Measurements from ENCODE around the gene TERB1. TPM values are rescaled to one million over a fixed set of nuclear protein-coding genes. Genes with fewer than 3 reads are reported as not detected.
A peak's percentile ranks its signal among the peaks of the same experiment; 100 is the strongest.

TERB1 gene
- total RNA-seq, 5 donors from 2014 or later (not counting 1 experiment from before 2014, with no cell fraction given), result 0.10 to 0.12 TPM; not detected in 3

GRCh38 chr16:66740533-66740932, 60.9 kb downstream of the TERB1 start:
- Histone ChIP-seq H3K27me3 (replicated peaks in 1 of 2; ENCODE audit: control insufficient read depth in 2 of 2, extremely low read depth in 1 of 2, insufficient read depth in 2 of 2, low read length in 1 of 2) (no peaks in the 10 kb centered on the region), H3K27ac (ENCODE audit: low read length) (no peak overlapping the region), H3K36me3 (ENCODE audit: control insufficient read depth in 2 of 2, extremely low read depth in 1 of 2, insufficient read depth in 1 of 2, low read length in 1 of 2) (peaks cover 12 to 83% of the 10 kb centered on the region in 2 donors), H3K9me3 (no peaks in the 10 kb centered on the region), H3K4me3 (ENCODE audit: control insufficient read depth in 1 of 2, extremely low read depth in 1 of 2, low read length in 1 of 2) (no peak overlapping the region), H3K4me1 (ENCODE audit: control insufficient read depth in 1 of 2, extremely low read depth in 1 of 2, insufficient read depth in 2 of 2, low read length in 2 of 2) (peaks cover 0 to 12% of the 10 kb centered on the region in 2 experiments)
- 100% methylated on average over 2 of the region's 2 CpGs for WGBS (ENCODE audit: insufficient coverage)
- POLR2A ChIA-PET, result no interaction called here
- DNase-seq, result no peak
- Mint-ChIP-seq H3K9me3 (no peaks in the 10 kb centered on the region), H3K27ac (peak overlapping the region; percentile 45 to 51), H3K36me3 (peaks cover 22% of the 10 kb centered on the region), H3K4me1 (peaks cover 8 to 26% (median 22%) of the 10 kb centered on the region in 3 donors), H3K4me3 (no peak overlapping the region), H3K27me3 (no peaks in the 10 kb centered on the region)
- CTCF ChIA-PET, result interaction anchor here (0.6 to 0.7 kb wide), 2 partner anchors 128 to 332 kb away, joined by 3 read pairs; no protein-coding TSS in a partner anchor
- ATAC-seq (replicated peaks in 1 of 4), result no peak

GRCh38 chr16:66740010-66740409, 61.4 kb downstream of the TERB1 start:
- peak in 20 of 35 experiments; percentile 9 to 64 (median 24) for DNase-seq
- Mint-ChIP-seq H3K4me3 (no peak overlapping the region), H3K27ac (peak overlapping the region in 1 of 2 donors; percentile 51), H3K36me3 (peaks cover 26% of the 10 kb centered on the region), H3K9me3 (no peaks in the 10 kb centered on the region), H3K4me1 (peaks cover 8 to 26% (median 22%) of the 10 kb centered on the region in 3 donors), H3K27me3 (no peaks in the 10 kb centered on the region)
- ChIA-PET POLR2A (no interaction called here), CTCF (interaction anchor here (0.6 to 0.7 kb wide), 2 partner anchors 129 to 331 kb away, joined by 3 read pairs; no protein-coding TSS in a partner anchor)
- H3K36me3 ChIP-seq (ENCODE audit: control insufficient read depth in 2 of 2, extremely low read depth in 1 of 2, insufficient read depth in 1 of 2, low read length in 1 of 2), result peaks cover 12 to 84% of the 10 kb centered on the region in 2 donors
- H3K27me3 ChIP-seq (replicated peaks in 1 of 2; ENCODE audit: control insufficient read depth in 2 of 2, extremely low read depth in 1 of 2, insufficient read depth in 2 of 2, low read length in 1 of 2), result no peaks in the 10 kb centered on the region
- H3K4me3 ChIP-seq (ENCODE audit: control insufficient read depth in 1 of 2, extremely low read depth in 1 of 2, low read length in 1 of 2), result no peak overlapping the region
- ATAC-seq (replicated peaks in 1 of 4), result peak in 2 of 4 experiments; percentile 33 to 58
- no peaks in the 10 kb centered on the region for H3K9me3 ChIP-seq
- WGBS (ENCODE audit: insufficient coverage), result 100% methylated on average over 1 of the region's 2 CpGs
- H3K27ac ChIP-seq (ENCODE audit: low read length), result no peak overlapping the region
- peaks cover 0 to 12% of the 10 kb centered on the region in 2 experiments for H3K4me1 ChIP-seq (ENCODE audit: control insufficient read depth in 1 of 2, extremely low read depth in 1 of 2, insufficient read depth in 2 of 2, low read length in 2 of 2)

- Histone ChIP-seq H3K27ac (ENCODE audit: low read length) (no peak overlapping the region), H3K36me3 (ENCODE audit: control insufficient read depth in 2 of 2, extremely low read depth in 1 of 2, insufficient read depth in 1 of 2, low read length in 1 of 2) (peaks cover 11 to 86% of the 10 kb centered on the region in 2 donors), H3K27me3 (replicated peaks in 1 of 2; ENCODE audit: control insufficient read depth in 2 of 2, extremely low read depth in 1 of 2, insufficient read depth in 2 of 2, low read length in 1 of 2) (no peaks in the 10 kb centered on the region), H3K4me3 (ENCODE audit: control insufficient read depth in 1 of 2, extremely low read depth in 1 of 2, low read length in 1 of 2) (no peak overlapping the region), H3K4me1 (ENCODE audit: control insufficient read depth in 1 of 2, extremely low read depth in 1 of 2, insufficient read depth in 2 of 2, low read length in 2 of 2) (peaks cover 0 to 9% of the 10 kb centered on the region in 2 experiments), H3K9me3 (no peaks in the 10 kb centered on the region)
- H3K36me3 Mint-ChIP-seq, result peaks cover 50% of the 10 kb centered on the region
- no peak overlapping the region for H3K4me3 Mint-ChIP-seq
- no peaks in the 10 kb centered on the region for H3K9me3 Mint-ChIP-seq
- ATAC-seq (replicated peaks in 1 of 4), result no peak
- H3K27ac Mint-ChIP-seq, result no peak overlapping the region
- no peak for DNase-seq
- WGBS (ENCODE audit: insufficient coverage), result 95% methylated on average over 3 of the region's 4 CpGs
- H3K27me3 Mint-ChIP-seq, result no peaks in the 10 kb centered on the region
- peaks cover 12 to 18% (median 15%) of the 10 kb centered on the region in 3 donors for H3K4me1 Mint-ChIP-seq
- CTCF ChIA-PET, result no interaction called here
- POLR2A ChIA-PET, result no interaction called here
Observed at GRCh38 chr16:66735891-66736290, 65.5 kb downstream of the TERB1 start.

GRCh38 chr16:66731101-66731500, 70.3 kb downstream of the TERB1 start:
- CTCF ChIA-PET, result interaction anchor here in 1 of 2 donors (0.8 to 1.9 kb wide), 2 partner anchors 34 to 99 kb away, joined by 3 to 5 read pairs; partner anchors contain the start of gene NAE1
- Histone ChIP-seq H3K36me3 (ENCODE audit: control insufficient read depth in 2 of 2, extremely low read depth in 1 of 2, insufficient read depth in 1 of 2, low read length in 1 of 2) (peaks cover 13 to 87% of the 10 kb centered on the region in 2 donors), H3K27ac (ENCODE audit: low read length) (no peak overlapping the region), H3K27me3 (replicated peaks in 1 of 2; ENCODE audit: control insufficient read depth in 2 of 2, extremely low read depth in 1 of 2, insufficient read depth in 2 of 2, low read length in 1 of 2) (no peaks in the 10 kb centered on the region), H3K4me1 (ENCODE audit: control insufficient read depth in 1 of 2, extremely low read depth in 1 of 2, insufficient read depth in 2 of 2, low read length in 2 of 2) (no peaks in the 10 kb centered on the region), H3K9me3 (no peaks in the 10 kb centered on the region), H3K4me3 (ENCODE audit: control insufficient read depth in 1 of 2, extremely low read depth in 1 of 2, low read length in 1 of 2) (no peak overlapping the region)
- no peak for ATAC-seq (replicated peaks in 1 of 4)
- Mint-ChIP-seq H3K27ac (no peak overlapping the region), H3K9me3 (no peaks in the 10 kb centered on the region), H3K4me1 (peaks cover 1 to 11% (median 3%) of the 10 kb centered on the region in 3 donors), H3K27me3 (no peaks in the 10 kb centered on the region), H3K36me3 (peaks cover 50% of the 10 kb centered on the region), H3K4me3 (no peak overlapping the region)
- 100% methylated on average over 4 of the region's 7 CpGs for WGBS (ENCODE audit: insufficient coverage)
- POLR2A ChIA-PET, result no interaction called here
- DNase-seq, result no peak

GRCh38 chr16:66728804-66729203, 72.6 kb downstream of the TERB1 start:
- DNase-seq (no peak), ATAC-seq (replicated peaks in 1 of 4) (no peak)
- 100% methylated on average over 3 of the region's 4 CpGs for WGBS (ENCODE audit: insufficient coverage)
- H3K4me1 ChIP-seq (ENCODE audit: control insufficient read depth in 1 of 2, extremely low read depth in 1 of 2, insufficient read depth in 2 of 2, low read length in 2 of 2), result no peaks in the 10 kb centered on the region
- no peak overlapping the region for H3K4me3 ChIP-seq (ENCODE audit: control insufficient read depth in 1 of 2, extremely low read depth in 1 of 2, low read length in 1 of 2)
- no peaks in the 10 kb centered on the region for H3K9me3 Mint-ChIP-seq
- no peak overlapping the region for H3K27ac ChIP-seq (ENCODE audit: low read length)
- H3K36me3 Mint-ChIP-seq, result peaks cover 53% of the 10 kb centered on the region
- H3K4me3 Mint-ChIP-seq, result no peak overlapping the region
- CTCF ChIA-PET, result interaction anchor here (0.7 to 3.9 kb wide), 4 partner anchors 9 to 165 kb away, joined by 4 to 19 read pairs (median 5); no protein-coding TSS in a partner anchor
- peaks cover 1 to 11% (median 3%) of the 10 kb centered on the region in 3 donors for H3K4me1 Mint-ChIP-seq
- POLR2A ChIA-PET, result interaction anchor here in 1 of 2 donors (1.2 kb wide), 1 partner anchor 8 kb away, joined by 5 read pairs; no protein-coding TSS in a partner anchor
- H3K36me3 ChIP-seq (ENCODE audit: control insufficient read depth in 2 of 2, extremely low read depth in 1 of 2, insufficient read depth in 1 of 2, low read length in 1 of 2), result peaks cover 27 to 86% of the 10 kb centered on the region in 2 donors
- no peak overlapping the region for H3K27ac Mint-ChIP-seq
- H3K27me3 ChIP-seq (replicated peaks in 1 of 2; ENCODE audit: control insufficient read depth in 2 of 2, extremely low read depth in 1 of 2, insufficient read depth in 2 of 2, low read length in 1 of 2), result no peaks in the 10 kb centered on the region
- H3K27me3 Mint-ChIP-seq, result no peaks in the 10 kb centered on the region
- H3K9me3 ChIP-seq, result no peaks in the 10 kb centered on the region

- H3K36me3 Mint-ChIP-seq, result peaks cover 54% of the 10 kb centered on the region
- peak overlapping the region in 1 of 2 donors; percentile 82 for H3K27ac Mint-ChIP-seq
- no peak overlapping the region for H3K4me3 ChIP-seq (ENCODE audit: control insufficient read depth in 1 of 2, extremely low read depth in 1 of 2, low read length in 1 of 2)
- no peaks in the 10 kb centered on the region for H3K27me3 ChIP-seq (replicated peaks in 1 of 2; ENCODE audit: control insufficient read depth in 2 of 2, extremely low read depth in 1 of 2, insufficient read depth in 2 of 2, low read length in 1 of 2)
- H3K4me1 Mint-ChIP-seq, result peaks cover 1 to 11% (median 3%) of the 10 kb centered on the region in 3 donors
- no peak overlapping the region for H3K4me3 Mint-ChIP-seq
- WGBS (ENCODE audit: insufficient coverage), result no CpG with 5 or more reads among the region's 3 CpGs
- H3K27ac ChIP-seq (ENCODE audit: low read length), result no peak overlapping the region
- no peaks in the 10 kb centered on the region for H3K9me3 Mint-ChIP-seq
- no peaks in the 10 kb centered on the region for H3K27me3 Mint-ChIP-seq
- ATAC-seq (replicated peaks in 1 of 4) (peak; percentile 65 to 76 (median 68)), DNase-seq (peak in 2 of 35 experiments; percentile 15 to 58)
- peaks cover 23 to 86% of the 10 kb centered on the region in 2 donors for H3K36me3 ChIP-seq (ENCODE audit: control insufficient read depth in 2 of 2, extremely low read depth in 1 of 2, insufficient read depth in 1 of 2, low read length in 1 of 2)
- ChIA-PET CTCF (interaction anchor here (0.7 to 3.9 kb wide), 5 partner anchors 9 to 164 kb away, joined by 3 to 19 read pairs (median 5); no protein-coding TSS in a partner anchor), POLR2A (interaction anchor here in 1 of 2 donors (1.2 kb wide), 1 partner anchor 9 kb away, joined by 5 read pairs; no protein-coding TSS in a partner anchor)
- H3K4me1 ChIP-seq (ENCODE audit: control insufficient read depth in 1 of 2, extremely low read depth in 1 of 2, insufficient read depth in 2 of 2, low read length in 2 of 2), result no peaks in the 10 kb centered on the region
- H3K9me3 ChIP-seq, result no peaks in the 10 kb centered on the region
Observed at GRCh38 chr16:66728117-66728787, 73.1 kb downstream of the TERB1 start.
